Colon (tissue), 2 donors: ENCODE measurements around the gene LRRC66.

Source experiments
- FAIRE-seq: peaks from 2 replicates; lab custom pipeline; 2012; peaks lifted over from hg19 to GRCh38; lab: Jason Lieb, UNC
- donor health status: control.
- donor health status: control.

Gene LRRC66, protein sequence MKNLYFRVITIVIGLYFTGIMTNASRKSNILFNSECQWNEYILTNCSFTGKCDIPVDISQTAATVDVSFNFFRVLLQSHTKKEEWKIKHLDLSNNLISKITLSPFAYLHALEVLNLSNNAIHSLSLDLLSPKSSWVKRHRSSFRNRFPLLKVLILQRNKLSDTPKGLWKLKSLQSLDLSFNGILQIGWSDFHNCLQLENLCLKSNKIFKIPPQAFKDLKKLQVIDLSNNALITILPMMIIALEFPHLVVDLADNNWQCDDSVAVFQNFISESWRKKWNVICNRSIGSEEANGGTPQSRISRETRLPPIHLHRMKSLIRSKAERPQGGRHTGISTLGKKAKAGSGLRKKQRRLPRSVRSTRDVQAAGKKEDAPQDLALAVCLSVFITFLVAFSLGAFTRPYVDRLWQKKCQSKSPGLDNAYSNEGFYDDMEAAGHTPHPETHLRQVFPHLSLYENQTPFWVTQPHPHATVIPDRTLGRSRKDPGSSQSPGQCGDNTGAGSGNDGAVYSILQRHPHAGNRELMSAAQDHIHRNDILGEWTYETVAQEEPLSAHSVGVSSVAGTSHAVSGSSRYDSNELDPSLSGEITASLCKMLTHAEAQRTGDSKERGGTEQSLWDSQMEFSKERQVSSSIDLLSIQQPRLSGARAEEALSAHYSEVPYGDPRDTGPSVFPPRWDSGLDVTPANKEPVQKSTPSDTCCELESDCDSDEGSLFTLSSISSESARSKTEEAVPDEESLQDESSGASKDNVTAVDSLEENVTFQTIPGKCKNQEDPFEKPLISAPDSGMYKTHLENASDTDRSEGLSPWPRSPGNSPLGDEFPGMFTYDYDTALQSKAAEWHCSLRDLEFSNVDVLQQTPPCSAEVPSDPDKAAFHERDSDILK

DNA sequence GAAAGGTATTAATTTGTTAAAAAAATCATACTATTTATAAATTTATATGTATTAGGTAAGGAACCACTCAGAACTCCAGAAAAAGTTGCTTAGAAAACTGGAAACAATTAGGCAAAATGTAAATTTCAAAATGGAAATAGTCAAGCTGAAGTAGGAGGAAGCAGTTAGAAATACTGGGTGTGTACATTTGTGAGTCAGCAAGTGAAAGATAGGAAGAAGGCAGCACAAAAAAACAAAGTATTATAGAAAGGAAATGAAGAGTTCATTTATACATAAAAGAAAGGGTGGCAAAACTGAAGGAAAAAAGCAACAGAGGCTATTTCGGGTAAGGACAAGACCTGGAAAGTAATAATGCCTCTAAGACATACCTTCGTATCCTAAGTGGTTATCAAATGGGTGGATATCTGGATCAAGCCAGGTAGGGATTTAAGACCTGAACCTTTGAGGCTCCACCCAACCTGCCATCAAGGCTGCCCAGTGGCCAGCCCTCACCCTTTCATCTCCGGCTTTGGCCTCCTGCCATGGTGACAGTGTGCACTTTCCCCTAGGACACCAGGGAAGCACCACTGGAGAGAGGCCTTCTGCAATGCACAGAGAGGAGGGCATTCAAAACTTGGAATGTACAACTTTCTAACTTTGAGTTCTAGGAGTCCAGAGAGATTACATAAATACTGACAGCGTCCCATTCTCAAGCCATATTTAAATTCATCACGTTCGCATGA is at the start of gene LRRC66:
Gene LRRC66 (minus strand): TSS at position 428 of the 722 bp plus-strand sequence. CDS start 2,750 bp downstream, outside the sequence.
- FAIRE-seq: peak; percentile 64

DNA sequence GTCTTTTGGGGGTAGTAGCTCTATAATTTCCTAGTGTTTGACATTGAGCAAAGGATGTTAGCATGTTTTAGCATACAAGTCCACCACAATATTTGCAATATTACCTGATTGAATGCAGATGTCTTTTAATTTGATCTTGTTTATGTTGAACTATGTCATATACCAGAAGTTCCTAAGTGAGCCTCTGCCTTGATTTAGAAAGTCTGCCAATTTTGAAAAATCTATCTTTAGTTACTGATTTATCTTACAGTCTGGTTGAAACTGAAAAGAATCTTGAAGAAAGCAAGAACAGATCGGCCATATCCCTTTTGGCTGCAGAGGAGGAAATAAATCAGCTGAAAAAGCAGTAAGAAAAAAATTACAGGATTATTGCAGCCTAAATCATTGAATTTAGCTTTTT is 49.4 kb upstream of the LRRC66 start:
- FAIRE-seq: no peak

DNA sequence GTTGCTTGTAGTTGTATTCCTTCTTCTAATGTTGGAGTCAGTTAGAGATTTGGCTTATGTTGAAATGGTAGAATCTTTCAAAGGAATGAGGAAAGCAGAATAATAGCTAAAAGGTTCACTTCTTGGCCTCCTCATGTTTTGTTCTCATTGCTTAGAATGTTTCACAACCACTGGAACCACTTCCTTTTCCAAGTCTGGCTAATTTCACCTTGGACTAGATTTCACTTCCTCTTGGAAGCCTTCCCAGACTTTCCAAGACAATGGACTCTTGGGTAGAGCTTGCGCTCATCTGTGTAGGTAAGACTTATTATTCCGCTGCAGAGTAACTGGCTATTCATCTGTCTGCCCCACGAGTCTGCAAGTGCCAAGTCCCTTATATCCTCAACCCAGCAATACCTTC is 39.2 kb upstream of the LRRC66 start:
- no peak for FAIRE-seq

DNA sequence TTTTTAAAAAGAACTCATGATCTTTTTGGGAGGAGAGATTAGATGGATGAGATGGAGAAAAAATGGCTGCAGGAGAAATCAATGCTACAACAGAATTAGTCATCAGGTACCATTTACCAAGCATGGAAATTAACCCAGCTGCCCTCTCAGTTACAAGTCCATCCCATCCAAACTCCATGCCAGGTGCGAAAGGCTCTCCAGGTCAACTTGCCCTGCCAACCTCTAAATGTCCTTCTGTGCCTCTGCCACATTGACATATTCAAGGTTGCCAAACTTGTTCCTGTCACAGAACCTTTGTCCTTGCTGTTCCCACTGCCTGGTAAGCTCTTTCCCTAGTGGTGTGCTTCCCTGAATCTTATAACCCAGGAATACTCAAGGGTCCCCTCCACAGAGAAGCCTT is 38.1 kb upstream of the LRRC66 start:
- no peak for FAIRE-seq

DNA sequence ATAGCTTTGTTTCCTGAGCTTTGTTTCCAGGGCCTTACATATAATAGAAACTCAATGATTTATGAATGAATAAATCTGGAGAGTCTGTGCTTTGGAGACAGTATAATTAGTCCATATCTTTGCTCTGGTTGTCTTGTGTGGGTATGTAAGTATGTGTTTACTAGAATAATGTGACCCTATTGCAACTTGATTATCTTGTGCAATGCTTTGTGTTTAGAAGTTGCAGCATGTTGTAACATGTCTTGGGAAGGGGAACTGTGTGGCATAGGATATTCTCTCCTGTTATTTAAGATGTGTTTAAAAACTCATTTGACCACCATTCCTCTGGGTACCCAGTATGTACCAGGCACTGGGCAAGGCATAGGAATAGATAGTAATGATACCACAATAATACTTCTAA is 37.0 kb upstream of the LRRC66 start:
- no peak for FAIRE-seq

DNA sequence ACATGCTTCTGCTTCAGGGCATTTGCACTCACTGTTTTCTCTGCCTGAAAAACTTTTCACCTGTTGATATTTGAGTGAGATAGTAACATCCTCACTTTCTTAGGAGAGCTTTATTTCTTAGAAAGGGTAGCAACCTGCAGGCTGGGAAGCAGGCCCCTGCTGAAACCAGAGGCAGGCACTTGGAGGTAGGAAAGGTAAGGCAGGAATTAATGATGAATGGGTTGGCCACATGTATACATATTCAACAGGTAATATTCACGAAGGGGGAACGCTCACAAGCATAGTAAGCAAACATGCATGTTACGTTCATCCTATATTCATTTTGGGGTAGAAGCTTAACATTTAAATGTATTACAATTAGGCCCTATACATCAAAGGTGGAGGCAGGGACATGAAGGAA is 34.1 kb upstream of the LRRC66 start:
- FAIRE-seq: no peak

DNA sequence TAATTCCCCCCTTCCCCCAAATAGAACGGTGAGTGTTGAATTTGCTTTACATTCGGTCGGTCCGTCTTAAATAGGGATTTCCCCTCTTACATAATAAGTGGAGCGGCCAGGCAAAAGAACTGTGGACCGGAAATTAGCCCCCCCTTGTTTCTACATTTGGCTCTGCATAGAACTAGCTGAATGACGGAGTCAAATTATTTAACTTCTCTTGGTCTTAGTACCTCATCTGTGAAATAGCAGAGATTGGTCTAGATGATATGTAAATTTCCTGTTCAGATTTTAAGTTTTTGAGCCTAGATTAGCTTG is 32.3 kb upstream of the LRRC66 start:
- no peak for FAIRE-seq

DNA sequence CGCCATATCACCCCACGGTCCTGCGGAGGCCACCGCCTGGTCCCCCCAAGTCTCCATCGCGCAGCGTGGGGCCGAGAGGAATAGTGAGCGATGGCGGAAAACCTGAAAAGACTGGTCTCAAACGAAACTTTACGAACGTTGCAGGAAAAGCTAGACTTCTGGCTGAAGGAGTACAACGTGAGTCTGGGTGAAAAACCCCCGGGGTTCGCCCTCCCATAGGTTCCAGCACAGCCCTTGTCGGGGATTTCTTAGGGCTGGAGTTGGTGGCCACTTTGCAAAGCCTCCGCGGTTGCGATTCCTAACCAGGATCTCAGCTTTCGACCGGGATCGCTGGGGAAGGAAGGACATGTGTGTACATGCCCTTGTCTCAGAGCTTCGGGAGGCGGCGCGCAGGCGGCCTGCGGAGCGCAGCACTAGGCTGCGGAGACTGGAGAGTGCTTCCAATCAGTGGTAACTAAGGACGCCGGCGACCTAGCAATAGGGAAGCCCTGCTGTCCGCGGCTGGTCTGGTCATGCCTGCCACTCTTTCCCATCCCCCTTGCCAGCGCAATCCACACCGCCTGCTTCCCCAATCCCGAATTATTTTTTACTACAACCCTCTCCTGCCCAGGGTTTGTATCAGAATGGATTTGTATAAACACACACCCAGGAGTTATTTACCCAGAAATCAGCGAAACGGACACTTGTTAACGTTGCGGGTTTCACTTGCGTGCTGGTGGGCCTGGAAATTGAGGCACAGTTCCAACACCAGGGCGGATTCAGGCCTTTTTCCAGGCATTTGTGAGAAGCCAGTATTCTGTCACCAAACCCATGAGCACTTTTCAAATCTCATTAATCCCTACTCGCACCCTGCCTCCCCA is 31.7 kb upstream of the LRRC66 start:
- no peak for FAIRE-seq

DNA sequence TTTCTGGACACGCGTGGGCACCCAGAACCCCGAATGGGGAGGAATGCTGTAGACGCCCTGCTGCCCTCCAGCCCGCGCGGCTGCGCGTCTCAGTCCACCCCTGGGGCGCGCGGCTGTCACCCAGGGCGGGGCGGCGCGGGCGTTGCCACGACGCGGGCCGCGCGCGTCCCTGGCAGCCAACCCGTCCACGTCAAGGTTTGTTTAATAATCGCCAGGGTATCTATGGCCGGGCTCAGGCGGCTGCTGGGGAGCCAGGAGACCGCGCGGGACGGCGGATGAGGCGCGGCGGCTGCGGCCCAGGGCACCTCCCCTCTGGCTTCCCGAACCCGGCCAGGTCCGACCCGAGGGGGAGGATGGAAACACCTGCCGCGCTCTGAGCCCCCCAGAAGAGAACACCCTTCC is 31.1 kb upstream of the LRRC66 start, which contains the start of gene SPATA18:
Gene SPATA18 (plus strand): TSS at position 92 of the 402 bp plus-strand sequence. CDS start 401 bp downstream, outside the sequence.
- FAIRE-seq: no peak

DNA sequence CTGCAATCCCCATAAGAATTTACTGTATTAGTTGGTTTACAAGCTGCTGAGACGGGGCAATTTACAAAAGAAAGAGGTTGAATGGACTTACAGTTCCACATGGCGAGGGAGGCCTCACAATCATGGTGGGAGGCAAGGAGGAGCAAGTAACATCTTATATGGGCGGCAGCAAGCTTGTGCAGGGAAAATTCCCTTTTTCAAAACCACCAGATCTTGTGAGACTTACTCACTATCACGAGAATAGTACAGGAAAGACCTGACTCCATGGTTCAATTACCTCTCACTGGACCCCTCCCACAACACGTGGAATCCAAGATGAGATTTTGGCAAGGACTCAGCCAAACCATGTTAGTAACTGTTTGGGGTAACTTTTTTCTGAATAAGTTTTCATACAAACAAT is 29.1 kb upstream of the LRRC66 start:
- no peak for FAIRE-seq

DNA sequence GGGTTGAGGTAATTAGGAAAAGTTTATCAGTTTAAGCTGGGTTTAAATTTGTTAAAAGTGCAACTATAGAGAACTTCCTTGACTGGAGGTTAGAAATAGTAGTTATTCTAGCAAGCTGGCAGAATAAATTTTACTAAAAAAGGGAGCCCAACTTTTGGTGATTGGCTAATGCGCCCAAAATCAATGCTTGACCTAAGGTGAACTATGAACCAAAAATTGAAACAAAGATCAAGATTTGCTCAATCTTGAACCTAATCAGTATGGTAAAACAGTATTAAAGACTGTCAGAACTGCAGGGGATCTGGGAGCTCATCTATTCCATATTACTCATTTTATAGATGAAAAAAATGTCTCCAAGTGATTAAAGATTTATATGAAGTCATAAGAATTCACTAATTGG is 24.9 kb upstream of the LRRC66 start:
- FAIRE-seq: no peak

DNA sequence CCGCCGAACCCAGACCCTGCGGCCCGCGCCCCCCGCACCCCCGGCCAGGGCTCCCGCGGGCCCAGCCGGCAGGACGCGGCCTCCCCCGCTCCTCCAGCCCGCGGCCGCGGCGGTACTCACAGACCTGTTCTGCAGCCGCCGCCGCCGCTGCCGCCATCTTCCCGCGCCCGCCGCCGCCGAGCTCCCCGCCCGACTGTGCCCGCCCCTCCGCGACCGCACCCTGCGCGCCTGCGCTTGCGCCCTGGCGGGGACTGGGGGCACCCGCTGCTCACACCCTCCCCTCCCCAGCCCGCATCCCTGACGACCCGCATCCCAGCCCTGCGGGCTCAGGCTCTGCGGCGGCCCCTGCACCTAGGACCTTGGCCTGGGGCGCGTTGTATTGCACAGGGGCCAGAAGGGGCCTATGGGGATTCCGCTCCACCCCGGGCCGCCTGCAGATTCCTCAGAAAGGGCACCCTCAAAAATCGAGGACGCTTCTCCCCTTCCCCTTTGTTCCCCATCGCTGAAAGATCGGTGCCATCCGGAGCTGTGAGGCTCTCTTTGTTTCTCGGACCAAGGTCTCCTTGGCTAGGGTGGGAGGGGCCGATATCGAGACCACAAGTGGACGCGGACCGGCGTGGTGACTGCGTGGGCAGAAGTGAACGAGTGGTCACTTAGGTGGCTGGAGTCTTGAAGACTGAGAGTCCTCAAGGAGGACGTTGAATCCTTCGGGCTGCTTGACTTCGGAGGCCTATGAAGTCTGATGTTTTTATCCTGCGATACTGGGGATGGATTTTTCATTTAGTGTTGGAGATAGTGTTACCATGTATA is 18.1 kb upstream of the LRRC66 start, which contains the start of gene SGCB:
Gene SGCB (minus strand): TSS at position 197 of the 810 bp plus-strand sequence. CDS start 40 bp downstream, at position 157.
- no peak for FAIRE-seq

DNA sequence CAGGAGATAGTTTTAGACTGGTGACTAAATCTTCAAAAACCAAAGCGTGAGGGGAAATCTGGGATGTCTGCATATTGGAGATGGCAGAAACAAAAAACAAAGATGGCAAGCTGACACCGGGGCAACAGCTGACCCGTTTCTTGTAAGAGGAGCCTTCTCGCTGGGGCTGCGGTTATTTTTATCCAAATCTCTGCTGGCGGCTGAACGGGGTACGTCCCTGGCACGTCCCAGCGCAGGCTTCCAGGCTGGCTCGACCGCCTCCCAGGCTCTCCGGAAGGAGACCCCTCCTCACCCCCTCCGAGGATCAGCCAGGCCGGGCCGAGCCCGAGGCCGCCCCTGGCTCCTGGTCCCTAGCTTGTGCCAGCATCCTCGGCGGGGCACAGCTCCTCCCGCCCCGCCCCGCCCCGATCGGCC is 17.5 kb upstream of the LRRC66 start:
- FAIRE-seq: no peak

DNA sequence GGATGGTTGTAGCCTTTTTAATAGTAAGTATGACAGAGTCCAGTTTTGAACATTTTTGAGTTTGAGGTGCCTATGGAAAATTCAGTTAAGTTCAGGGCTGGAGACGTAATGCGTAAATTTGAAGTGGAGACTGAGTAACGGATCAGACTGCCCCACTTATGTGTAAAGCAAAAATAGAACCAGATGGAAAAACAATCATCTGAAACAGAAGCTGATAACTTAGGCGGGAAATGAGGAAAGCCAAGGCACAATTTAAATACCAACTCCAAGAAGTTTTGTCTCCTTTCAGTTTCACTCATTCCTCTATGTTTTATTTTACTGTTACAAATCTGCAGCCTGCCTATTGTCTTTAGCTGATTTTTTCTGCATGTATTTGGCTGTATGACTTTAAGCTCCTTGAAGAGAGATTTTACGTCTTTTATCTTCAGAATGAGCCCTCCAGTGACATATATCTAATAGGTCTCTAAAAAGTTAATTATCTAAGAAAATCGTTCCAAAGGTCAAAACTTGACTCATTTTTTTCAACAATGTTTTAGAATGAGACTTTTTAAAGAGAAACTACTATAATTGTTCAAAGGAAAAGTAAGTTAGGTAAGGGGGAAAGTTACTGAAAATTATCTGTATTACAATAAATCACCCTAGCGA is 16.8 kb upstream of the LRRC66 start:
- FAIRE-seq: no peak

DNA sequence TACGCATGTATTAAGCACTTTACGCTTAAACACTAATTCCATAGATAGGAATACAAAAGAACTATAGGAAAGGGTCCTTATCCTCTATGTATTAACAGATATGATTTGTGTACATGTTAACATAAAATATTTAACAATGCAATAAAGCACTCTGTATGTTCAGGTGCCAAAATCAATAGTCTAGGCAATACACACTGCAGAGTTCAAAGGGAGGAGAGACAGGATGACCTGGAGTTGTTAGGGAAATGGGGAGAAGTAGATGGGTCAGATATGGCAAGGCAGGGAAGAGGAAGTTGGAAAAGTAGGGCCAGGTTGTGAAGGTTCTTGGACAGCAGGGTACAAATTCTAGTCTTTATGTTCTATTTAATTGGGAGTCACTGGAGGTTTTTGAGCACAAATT is 15.0 kb upstream of the LRRC66 start:
- FAIRE-seq: no peak

DNA sequence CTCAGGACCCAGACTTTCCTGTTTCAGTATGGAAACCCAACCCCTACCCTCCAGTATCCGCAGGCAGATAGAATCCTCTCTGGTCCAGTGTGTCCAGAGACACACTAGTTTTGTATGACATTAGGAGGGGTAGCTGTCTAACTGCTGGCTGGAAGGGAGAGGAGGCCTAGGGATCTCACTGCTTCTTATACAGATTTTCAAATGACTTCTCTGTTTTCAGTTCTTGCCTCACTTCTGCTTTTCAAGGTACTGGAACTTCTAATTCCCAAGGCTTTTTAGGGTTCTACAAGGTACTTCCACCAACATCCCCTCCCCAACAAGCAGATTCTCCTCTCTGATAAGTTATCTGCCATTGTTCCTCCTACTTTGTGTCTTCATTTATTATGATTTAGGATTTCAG is 11.8 kb upstream of the LRRC66 start:
- no peak for FAIRE-seq

DNA sequence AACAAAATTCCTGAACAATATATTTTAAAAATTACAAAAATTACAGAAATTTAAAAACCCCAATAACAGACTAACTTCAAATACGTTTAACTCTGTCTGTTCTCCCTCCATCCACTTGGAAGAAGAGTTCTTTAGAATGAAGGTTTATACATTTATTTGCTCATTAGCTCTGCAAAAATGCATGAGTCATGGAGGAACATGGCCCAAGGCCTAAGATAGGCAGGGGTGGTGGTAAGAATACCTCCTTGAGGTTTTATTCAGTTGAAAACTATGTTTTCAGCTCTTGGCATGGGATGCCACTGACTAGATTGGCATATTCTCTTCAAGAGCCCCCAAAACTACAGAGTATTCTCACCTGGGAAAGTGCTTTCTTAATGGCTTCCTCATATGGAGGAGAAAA is 8.8 kb upstream of the LRRC66 start:
- no peak for FAIRE-seq

DNA sequence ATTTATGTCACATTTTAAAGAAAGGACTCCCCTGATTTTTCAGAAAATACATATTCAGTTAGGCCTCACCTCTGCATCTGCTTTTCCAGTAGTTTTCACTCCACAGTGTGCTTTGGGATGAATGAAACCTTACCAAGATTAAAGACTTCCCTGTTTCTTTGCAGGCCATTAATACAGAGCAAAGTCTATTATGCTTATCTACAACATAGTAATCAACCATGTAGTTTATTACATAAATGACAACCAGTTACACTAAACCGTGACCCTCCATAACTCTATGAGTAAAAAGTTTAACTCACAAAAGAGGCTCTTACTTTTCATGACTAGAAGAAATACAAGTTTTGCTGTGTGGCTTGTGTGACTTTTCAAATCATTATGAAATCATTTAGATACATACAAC is 2.3 kb downstream of the LRRC66 start:
- FAIRE-seq: peak; percentile 80

DNA sequence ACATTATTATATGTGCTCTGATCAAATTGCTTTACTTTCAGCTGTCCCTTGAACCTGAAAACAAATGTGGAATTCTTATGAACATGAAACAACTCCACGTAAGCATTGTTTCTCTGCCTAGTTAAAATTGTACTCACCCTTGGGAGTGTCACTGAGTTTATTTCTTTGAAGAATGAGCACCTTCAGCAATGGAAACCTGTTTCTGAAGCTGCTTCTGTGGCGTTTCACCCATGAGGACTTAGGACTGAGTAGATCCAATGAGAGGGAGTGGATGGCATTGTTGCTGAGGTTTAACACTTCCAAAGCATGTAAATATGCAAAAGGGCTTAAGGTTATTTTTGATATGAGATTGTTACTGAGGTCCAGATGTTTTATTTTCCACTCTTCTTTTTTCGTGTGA is 3.2 kb downstream of the LRRC66 start:
- no peak for FAIRE-seq

DNA sequence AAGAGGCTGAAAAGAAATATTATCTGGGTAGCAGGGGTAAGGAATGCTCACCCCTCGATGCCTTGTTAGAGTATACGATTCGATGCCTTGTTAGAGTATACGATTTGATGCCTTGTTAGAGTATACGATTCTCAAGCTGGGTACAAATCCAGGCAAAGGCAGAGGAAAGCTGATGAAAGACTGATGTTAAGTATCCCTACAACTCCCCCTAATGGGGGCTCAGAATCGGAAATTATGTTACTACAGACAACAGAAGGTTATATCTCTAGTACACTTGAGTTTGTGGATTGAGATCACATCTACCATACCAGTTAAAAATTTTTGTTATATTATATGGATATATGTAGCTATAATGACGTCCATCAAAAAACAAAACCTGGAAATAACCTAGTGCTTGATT is 4.8 kb downstream of the LRRC66 start:
- FAIRE-seq: no peak
